Panc1 (cell line): ENCODE data around the gene FAS. TPM values are rescaled to one million over a fixed set of nuclear protein-coding genes. Genes with fewer than 3 reads are reported as not detected.

Source experiments
- ATAC-seq: fragments of 200-7000 bp; cut with Tn5 transposase; 2 replicates; pipeline ENCODE4 v1.9.1; 2020; ENCODE audit warnings: mild to moderate bottlenecking, moderate library complexity
- BruUV-seq: library from RNA; stranded (reverse); fragments of 400-500 nt; replicated peaks from 2 replicates; lab custom pipeline; 2021; lab: Mats Ljungman, UMichigan
- CTCF ChIA-PET: fragments of 300-600 bp; sonication (Branson Sonifier 250); formaldehyde crosslinking; loops from one replicate; lab custom pipeline; 2022; ENCODE audit warnings: antibody characterized with exemption; lab: Charles Lee
- POLR2A ChIA-PET: fragments of 300-600 bp; sonication (Branson Sonifier 250); formaldehyde crosslinking; loops from one replicate; lab custom pipeline; 2022; ENCODE audit warnings: antibody characterized with exemption; lab: Charles Lee
- DNase-seq: peaks from one replicate; pipeline ENCODE4 v3.0.0-alpha.2; 2010; ENCODE audit warnings: low read depth, low spot score
- H3K27ac ChIP-seq: 2 replicates; pipeline ENCODE4 v1.5.1; 2011; ENCODE audit warnings: mild to moderate bottlenecking, low read length, inconsistent platforms
- H3K27me3 ChIP-seq: fragments of 200-500 bp; sonication (Bioruptor generic); 2 replicates; pipeline ENCODE4 v1.6.0; 2014; ENCODE audit warnings: low read length, inconsistent platforms; ENCODE audit not compliant: control insufficient read depth, insufficient read depth
- H3K36me3 ChIP-seq: fragments of 200-500 bp; sonication (Bioruptor generic); 2 replicates; pipeline ENCODE4 v1.5.1; 2014; ENCODE audit warnings: inconsistent platforms, mild to moderate bottlenecking, low read length, moderate library complexity; ENCODE audit not compliant: control insufficient read depth, insufficient read depth
- H3K4me1 ChIP-seq: 2 replicates; pipeline ENCODE4 v1.5.1; 2011; ENCODE audit warnings: inconsistent platforms, mild to moderate bottlenecking, low read length, moderate library complexity; ENCODE audit not compliant: control insufficient read depth, insufficient read depth
- H3K4me3 ChIP-seq, 2 experiments: 2 replicates each; pipeline ENCODE4 v1.5.1; 2011 to 2012; ENCODE audit warnings: low read depth in 2 of 2, low read length in 2 of 2, mild to moderate bottlenecking in 2 of 2, inconsistent platforms in 1 of 2, moderate library complexity in 1 of 2
- H3K9me3 ChIP-seq: fragments of 200-500 bp; sonication (Bioruptor generic); 2 replicates; pipeline ENCODE4 v1.5.1; 2014; ENCODE audit warnings: low read depth, mild to moderate bottlenecking, inconsistent platforms, low read length, moderate library complexity; ENCODE audit not compliant: control insufficient read depth, insufficient read depth
- POLR2AphosphoS5 ChIP-seq: IDR thresholded peaks from 2 replicates; pipeline ENCODE4 v1.6.1; 2012; ENCODE audit warnings: mild to moderate bottlenecking, low read depth, low read length, moderate library complexity
- REST ChIP-seq, 2 experiments: IDR thresholded peaks; 2 replicates each; pipeline ENCODE4 v1.6.1; 2011 to 2012; ENCODE audit warnings: low read depth in 2 of 2, control low read depth in 1 of 2, low read length in 1 of 2, mild to moderate bottlenecking in 1 of 2, moderate library complexity in 1 of 2; ENCODE audit not compliant: insufficient read depth in 1 of 2
- SIN3A ChIP-seq: IDR thresholded peaks from 2 replicates; pipeline ENCODE4 v1.6.1; 2012; ENCODE audit warnings: low read depth, mild to moderate bottlenecking, low read length, moderate library complexity, borderline replicate concordance; ENCODE audit not compliant: insufficient read depth
- TCF7L2 ChIP-seq: IDR thresholded peaks from 2 replicates; pipeline ENCODE4 v1.6.1; 2011; ENCODE audit warnings: mild to moderate bottlenecking, low read depth, low read length, inconsistent platforms
- in situ Hi-C: cut with HindIII; loops from 2 replicates; pipeline ENCODE4 v1.10.0; 2016; ENCODE audit warnings: low sequenced_read_pairs, low pct_unique_long_range_greater_than_20kb
- intact Hi-C: fragments of 100-400 bp; cut with micrococcal nuclease; formaldehyde crosslinking; loops from one replicate; pipeline ENCODE4 v1.10.0; 2022; ENCODE audit not compliant: unreplicated experiment
- total RNA-seq: library from RNA; stranded (reverse); gene quantifications from one replicate; pipeline ENCODE4 v1.2.1, GENCODE V29; 2021; ENCODE audit not compliant: unreplicated experiment
- TF ChIP-seq, protein P1 (sequence below): fragments of 450-650 bp; IDR thresholded peaks from 2 replicates; pipeline ENCODE4 v1.5.1; 2017; ENCODE audit warnings: mild to moderate bottlenecking

The FAS gene
- total RNA-seq, 1 experiment from 2014 or later: 8.1 TPM

DNA sequence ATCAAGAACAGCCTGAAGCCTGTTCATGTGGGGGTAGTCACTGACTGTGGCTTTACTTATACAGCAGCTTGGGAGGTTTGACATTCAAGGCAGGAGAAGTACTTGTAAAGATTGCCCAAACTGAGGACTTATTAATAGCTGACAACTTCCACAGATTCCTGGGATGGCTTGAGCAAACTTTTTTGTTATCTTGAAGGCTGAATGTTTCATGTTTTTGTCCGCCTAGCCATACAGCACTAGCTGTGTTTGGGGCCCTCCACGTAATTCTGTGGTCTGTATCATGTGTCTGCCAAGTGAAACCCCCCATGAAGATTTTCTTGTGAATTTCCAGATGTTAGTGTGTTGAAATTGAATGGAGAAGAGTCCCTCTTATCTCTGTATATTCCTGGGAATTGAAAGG, 38.6 kb downstream of the FAS start:
- no peaks in the 10 kb centered on the region for H3K36me3 ChIP-seq
- H3K27ac ChIP-seq: no peak overlapping the region
- ATAC-seq: no peak
- H3K4me1 ChIP-seq: peaks cover 6% of the 10 kb centered on the region; the same call in 1 of the 2 replicates
- in situ Hi-C loops (no loop called here), intact Hi-C loops (no loop called here)
- no peak overlapping the region for H3K4me3 ChIP-seq
- DNase-seq: no peak
- ChIA-PET POLR2A (no interaction called here), CTCF (interaction anchor here (0.9 to 1.6 kb wide), 3 partner anchors 21 to 190 kb away, joined by 6 to 8 read pairs (median 7); no protein-coding TSS in a partner anchor)
- no TSS peak for BruUV-seq
- TF ChIP-seq, protein P1, sequence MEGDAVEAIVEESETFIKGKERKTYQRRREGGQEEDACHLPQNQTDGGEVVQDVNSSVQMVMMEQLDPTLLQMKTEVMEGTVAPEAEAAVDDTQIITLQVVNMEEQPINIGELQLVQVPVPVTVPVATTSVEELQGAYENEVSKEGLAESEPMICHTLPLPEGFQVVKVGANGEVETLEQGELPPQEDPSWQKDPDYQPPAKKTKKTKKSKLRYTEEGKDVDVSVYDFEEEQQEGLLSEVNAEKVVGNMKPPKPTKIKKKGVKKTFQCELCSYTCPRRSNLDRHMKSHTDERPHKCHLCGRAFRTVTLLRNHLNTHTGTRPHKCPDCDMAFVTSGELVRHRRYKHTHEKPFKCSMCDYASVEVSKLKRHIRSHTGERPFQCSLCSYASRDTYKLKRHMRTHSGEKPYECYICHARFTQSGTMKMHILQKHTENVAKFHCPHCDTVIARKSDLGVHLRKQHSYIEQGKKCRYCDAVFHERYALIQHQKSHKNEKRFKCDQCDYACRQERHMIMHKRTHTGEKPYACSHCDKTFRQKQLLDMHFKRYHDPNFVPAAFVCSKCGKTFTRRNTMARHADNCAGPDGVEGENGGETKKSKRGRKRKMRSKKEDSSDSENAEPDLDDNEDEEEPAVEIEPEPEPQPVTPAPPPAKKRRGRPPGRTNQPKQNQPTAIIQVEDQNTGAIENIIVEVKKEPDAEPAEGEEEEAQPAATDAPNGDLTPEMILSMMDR: no peak
- no peak for TF ChIP-seq TCF7L2
- TF ChIP-seq POLR2AphosphoS5: no peak
- TF ChIP-seq REST (IDR thresholded peaks at IDR 0.05; ENCODE audit: insufficient read depth in 1 of 2, low read depth in 2 of 2, low read length in 1 of 2): no peak
- TF ChIP-seq SIN3A: no peak
- H3K9me3 ChIP-seq: no peaks in the 10 kb centered on the region
- no peaks in the 10 kb centered on the region for H3K27me3 ChIP-seq

DNA sequence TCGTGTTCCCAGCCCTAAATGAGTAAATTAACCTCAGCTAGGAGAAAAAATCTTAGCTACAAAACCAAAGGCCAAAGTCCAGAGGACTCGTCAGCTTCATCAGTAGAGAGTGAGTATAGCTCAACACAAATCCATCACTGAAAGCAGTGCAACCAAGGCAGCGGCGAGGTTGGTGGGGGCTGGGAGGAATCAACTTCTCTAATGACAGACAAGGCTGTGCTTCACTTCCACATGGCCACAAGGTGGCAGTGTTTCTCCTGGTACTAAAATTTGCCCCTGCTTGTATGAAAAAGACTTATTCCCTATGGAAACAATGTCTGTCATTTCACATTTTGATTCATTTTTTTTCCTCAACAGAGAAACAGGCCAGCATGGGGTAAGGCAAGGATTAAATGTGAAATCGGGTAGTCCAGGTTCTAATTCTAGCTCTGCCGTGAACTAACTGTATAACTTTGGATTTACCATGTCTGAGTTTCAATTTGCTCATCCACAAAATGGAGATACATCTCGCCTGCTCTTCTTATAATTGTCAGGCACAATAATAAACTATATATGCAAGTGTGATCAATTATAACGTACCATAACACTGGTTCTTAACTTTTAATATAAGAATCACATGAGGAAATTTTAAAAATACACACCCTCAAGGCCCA, 39.3 kb downstream of the FAS start:
- BruUV-seq: no TSS peak
- H3K27me3 ChIP-seq: no peaks in the 10 kb centered on the region
- H3K36me3 ChIP-seq: no peaks in the 10 kb centered on the region
- peaks cover 6% of the 10 kb centered on the region; the same call in 1 of the 2 replicates for H3K4me1 ChIP-seq
- H3K27ac ChIP-seq: no peak overlapping the region
- intact Hi-C loops (loop anchor here (1.0 to 5.0 kb wide), 2 partner anchors 82 to 183 kb away; no protein-coding TSS in a partner anchor), in situ Hi-C loops (no loop called here)
- CTCF ChIA-PET: interaction anchor here (0.6 to 1.6 kb wide), 4 partner anchors 20 to 367 kb away, joined by 3 to 8 read pairs (median 6); no protein-coding TSS in a partner anchor
- DNase-seq (peak; percentile 59), ATAC-seq (peak; percentile 65)
- TF ChIP-seq REST (IDR thresholded peaks at IDR 0.05; ENCODE audit: insufficient read depth in 1 of 2, low read depth in 2 of 2, low read length in 1 of 2) (no peak), SIN3A (no peak), POLR2AphosphoS5 (no peak), TCF7L2 (no peak)
- TF ChIP-seq, protein P1: peak; percentile 92
- POLR2A ChIA-PET: no interaction called here
- H3K4me3 ChIP-seq: peak overlapping the region in 1 of 2 experiments; percentile 31; a peak in 1 of 4 replicates
- H3K9me3 ChIP-seq: no peaks in the 10 kb centered on the region
